Neural cell (in vitro differentiated cells): ENCODE results near the gene TNFRSF13B. TPM values are rescaled to one million over a fixed set of nuclear protein-coding genes. Genes with fewer than 3 reads are reported as not detected.

ENCODE experiments used
- H2AFZ ChIP-seq: fragments of 200-600, 300-800 bp; sonication (generic), shearing (Covaris generic); 2 replicates; pipeline ENCODE4 v1.6.0; 2014; ENCODE audit warnings: low read depth, mild to moderate bottlenecking, antibody characterized with exemption, low read length, moderate library complexity
- H3F3A ChIP-seq: fragments of 200-600 bp; shearing (Covaris generic); 2 replicates; pipeline ENCODE4 v1.6.1; 2016; ENCODE audit warnings: mild to moderate bottlenecking, moderate library complexity, mixed read lengths, antibody characterized with exemption, low read length; ENCODE audit not compliant: insufficient read depth, poor library complexity, severe bottlenecking
- H3K27ac ChIP-seq: fragments of 200-600, 300-800 bp; sonication (generic), shearing (Covaris generic); 2 replicates; pipeline ENCODE4 v1.5.1; 2014; ENCODE audit warnings: mild to moderate bottlenecking, low read length, moderate library complexity
- H3K27me3 ChIP-seq: fragments of 300-800, 200-600 bp; sonication (generic), shearing (Covaris generic); 2 replicates; pipeline ENCODE4 v1.6.0; 2014; ENCODE audit warnings: mild to moderate bottlenecking, low read depth, low read length, moderate library complexity; ENCODE audit not compliant: insufficient read depth
- H3K36me3 ChIP-seq: fragments of 300-800, 200-600 bp; sonication (generic), shearing (Covaris generic); 2 replicates; pipeline ENCODE4 v1.5.1; 2014; ENCODE audit warnings: mild to moderate bottlenecking, antibody characterized with exemption, low read length, moderate library complexity; ENCODE audit not compliant: insufficient read depth
- H3K4me2 ChIP-seq: fragments of 300-800, 200-600 bp; sonication (generic), shearing (Covaris generic); 2 replicates; pipeline ENCODE4 v1.6.0; 2014; ENCODE audit warnings: mild to moderate bottlenecking, low read length
- H3K4me3 ChIP-seq: fragments of 300-800, 200-600 bp; sonication (generic), shearing (Covaris generic); 2 replicates; pipeline ENCODE4 v1.5.1; 2014; ENCODE audit warnings: mild to moderate bottlenecking, low read length, moderate library complexity
- H3K79me2 ChIP-seq: fragments of 200-600 bp; shearing (Covaris generic); replicated peaks from 2 replicates; pipeline ENCODE4 v1.6.0; 2014; ENCODE audit warnings: mild to moderate bottlenecking, low read length, moderate library complexity; ENCODE audit not compliant: insufficient read depth
- H3K9ac ChIP-seq: fragments of 300-800, 200-600 bp; sonication (generic), shearing (Covaris generic); 2 replicates; pipeline ENCODE4 v1.6.1; 2016; ENCODE audit warnings: mild to moderate bottlenecking, low read length, mixed read lengths
- H3K9me2 ChIP-seq: fragments of 200-600 bp; shearing (Covaris generic); 2 replicates; pipeline ENCODE4 v1.6.1; 2016; ENCODE audit warnings: mild to moderate bottlenecking, low read length, mixed read lengths; ENCODE audit not compliant: insufficient read depth
- H3K9me3 ChIP-seq: fragments of 200-600, 300-800 bp; sonication (generic), shearing (Covaris generic); 2 replicates; pipeline ENCODE4 v1.6.1; 2016; ENCODE audit warnings: mild to moderate bottlenecking, mixed run types, low read length, moderate library complexity, mixed read lengths
- H4K20me1 ChIP-seq: fragments of 200-600 bp; shearing (Covaris generic); 2 replicates; pipeline ENCODE4 v1.6.1; 2016; ENCODE audit warnings: mild to moderate bottlenecking, mixed run types; ENCODE audit not compliant: insufficient read depth
- CTCF ChIP-seq: fragments of 450-650 bp; IDR thresholded peaks from 2 replicates; pipeline ENCODE4 v1.5.1; 2014; ENCODE audit warnings: antibody characterized with exemption, mild to moderate bottlenecking, moderate library complexity; ENCODE audit not compliant: poor library complexity, severe bottlenecking
- EP300 ChIP-seq: fragments of 450-650 bp; conservative IDR thresholded peaks from 2 replicates; pipeline ENCODE4 v1.6.1; 2014; ENCODE audit warnings: antibody characterized with exemption, mild to moderate bottlenecking, moderate library complexity; ENCODE audit not compliant: poor library complexity, severe bottlenecking
- EZH2 ChIP-seq: fragments of 200-600, 300-800 bp; shearing (Covaris generic), sonication (generic); IDR thresholded peaks from 2 replicates; pipeline ENCODE4 v1.6.1; 2014; ENCODE audit warnings: antibody characterized with exemption, low read length, borderline replicate concordance, mild to moderate bottlenecking; ENCODE audit not compliant: insufficient read depth, poor library complexity, severe bottlenecking
- MXI1 ChIP-seq: fragments of 450-650 bp; conservative IDR thresholded peaks from 2 replicates; pipeline ENCODE4 v1.6.1; 2014; ENCODE audit warnings: antibody characterized with exemption, mild to moderate bottlenecking; ENCODE audit not compliant: poor library complexity, severe bottlenecking
- POLR2AphosphoS5 ChIP-seq: IDR thresholded peaks from 2 replicates; pipeline ENCODE4 v1.6.1; 2012
- RAD21 ChIP-seq: fragments of 450-650 bp; conservative IDR thresholded peaks from 2 replicates; pipeline ENCODE4 v1.6.1; 2014; ENCODE audit warnings: antibody characterized with exemption, mild to moderate bottlenecking, moderate library complexity
- REST ChIP-seq: IDR thresholded peaks from 2 replicates; pipeline ENCODE4 v1.6.1; 2012; ENCODE audit warnings: borderline replicate concordance
- SMC3 ChIP-seq: fragments of 450-650 bp; conservative IDR thresholded peaks from 2 replicates; pipeline ENCODE4 v1.6.1; 2014; ENCODE audit warnings: antibody characterized with exemption, mild to moderate bottlenecking, moderate library complexity; ENCODE audit not compliant: poor library complexity
- TAF1 ChIP-seq: IDR thresholded peaks from 2 replicates; pipeline ENCODE4 v1.6.1; 2012; ENCODE audit warnings: low read depth
- polyA plus RNA-seq: library from polyadenylated mRNA; depleted of rRNA; stranded (reverse); fragments of >200 nt; gene quantifications from 2 replicates; pipeline ENCODE4 v1.2.3, GENCODE V29; 2014

TNFRSF13B gene
- polyA plus RNA-seq, 1 donor from 2014 or later, result not detected

- H3K9me3 ChIP-seq, result no peaks in the 10 kb centered on the region
- no peaks in the 10 kb centered on the region for H3K79me2 ChIP-seq
- H3K9ac ChIP-seq, result no peak overlapping the region
- H3K9me2 ChIP-seq, result no peaks in the 10 kb centered on the region
- H2AFZ ChIP-seq, result no peak overlapping the region
- H3K27me3 ChIP-seq, result no peaks in the 10 kb centered on the region
- H3F3A ChIP-seq, result no peaks in the 10 kb centered on the region
- no peak overlapping the region for H3K4me3 ChIP-seq
- no peak overlapping the region for H3K27ac ChIP-seq
- TF ChIP-seq EZH2, result no peak
- no peak for TF ChIP-seq TAF1
- no peak for TF ChIP-seq RAD21
- TF ChIP-seq EP300, result no peak
- no peak for TF ChIP-seq POLR2AphosphoS5
- TF ChIP-seq MXI1, result no peak
- TF ChIP-seq CTCF, result no peak
- TF ChIP-seq REST, result no peak
- no peak for TF ChIP-seq SMC3
- no peaks in the 10 kb centered on the region for H3K36me3 ChIP-seq
- no peak overlapping the region for H3K4me2 ChIP-seq
- H4K20me1 ChIP-seq, result no peaks in the 10 kb centered on the region
Observed at GRCh38 chr17:16913463-16913862, 58.5 kb downstream of the TNFRSF13B start.

DNA sequence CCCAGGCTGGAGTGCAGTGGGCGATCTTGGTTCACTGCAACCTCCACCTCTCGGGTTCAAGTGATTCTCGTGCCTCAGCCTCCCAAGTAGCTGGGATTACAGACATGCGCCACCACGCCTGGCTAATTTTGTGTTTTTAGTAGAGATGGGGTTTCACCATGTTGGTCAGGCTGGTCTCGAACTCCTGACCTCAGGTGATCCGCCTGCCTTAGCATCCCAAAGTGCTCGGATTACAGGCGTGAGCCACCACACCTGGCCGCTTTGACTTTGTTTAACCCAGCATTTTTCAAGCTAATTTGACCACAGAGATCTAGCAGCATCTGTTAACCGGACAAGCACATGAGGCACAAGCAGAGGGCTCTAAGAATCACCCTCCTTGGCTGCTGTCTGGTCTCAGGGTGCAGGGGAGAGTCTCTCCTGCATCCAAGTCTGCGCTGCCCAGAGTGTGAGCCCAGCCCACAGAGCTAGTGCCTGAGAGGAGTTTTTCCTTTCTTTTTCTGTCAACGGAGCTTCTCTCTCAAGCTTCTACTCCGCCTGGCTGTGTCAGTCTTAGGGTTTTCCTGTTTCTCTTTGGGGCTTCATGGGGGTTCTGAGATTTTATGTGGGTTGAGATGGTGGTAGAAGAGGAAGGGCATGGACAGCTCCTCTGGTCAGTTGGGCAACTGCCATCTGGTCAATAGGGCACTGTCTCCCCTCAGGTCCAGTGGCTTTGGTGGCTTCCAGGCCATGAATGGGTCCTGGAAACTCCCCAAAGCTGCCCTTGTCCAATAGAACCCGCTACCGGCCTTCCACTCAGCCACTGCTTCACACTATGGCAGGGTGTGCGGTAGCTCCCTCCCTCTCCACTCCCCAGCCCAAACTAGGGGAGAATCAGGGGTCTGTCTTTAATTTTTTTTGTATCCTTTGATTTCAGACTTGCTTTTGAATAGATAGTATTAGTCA lies 59.6 kb downstream of the TNFRSF13B start:
- no peaks in the 10 kb centered on the region for H3K9me3 ChIP-seq
- no peaks in the 10 kb centered on the region for H3K79me2 ChIP-seq
- no peaks in the 10 kb centered on the region for H3K9me2 ChIP-seq
- no peak overlapping the region for H3K4me3 ChIP-seq
- no peaks in the 10 kb centered on the region for H3F3A ChIP-seq
- no peaks in the 10 kb centered on the region for H3K27me3 ChIP-seq
- H4K20me1 ChIP-seq, result no peaks in the 10 kb centered on the region
- no peak overlapping the region for H3K9ac ChIP-seq
- TF ChIP-seq EP300 (no peak), REST (no peak), TAF1 (no peak), MXI1 (no peak), EZH2 (no peak), SMC3 (no peak), CTCF (no peak), POLR2AphosphoS5 (no peak), RAD21 (no peak)
- H3K4me2 ChIP-seq, result no peak overlapping the region
- no peak overlapping the region for H3K27ac ChIP-seq
- H2AFZ ChIP-seq, result no peak overlapping the region
- H3K36me3 ChIP-seq, result no peaks in the 10 kb centered on the region
